LNCAP (cell line): ENCODE measurements around the gene GNAI3.

ENCODE experiments used
- CTCF ChIP-seq: fragments of 450-650 bp; IDR thresholded peaks from 2 replicates; pipeline ENCODE4 v1.5.1; 2017; ENCODE audit warnings: mild to moderate bottlenecking

GNAI3 gene

GRCh38 chr1:109517337-109517736 lies 31.1 kb upstream of the GNAI3 start:
- no peak for TF ChIP-seq CTCF

- no peak for TF ChIP-seq CTCF
Observed at GRCh38 chr1:109521002-109521951, 27.1 kb upstream of the GNAI3 start.

GRCh38 chr1:109522026-109522425 lies 26.4 kb upstream of the GNAI3 start:
- TF ChIP-seq CTCF, result no peak

GRCh38 chr1:109523706-109524105 lies 24.7 kb upstream of the GNAI3 start:
- no peak for TF ChIP-seq CTCF

GRCh38 chr1:109527098-109527811 lies 21.2 kb upstream of the GNAI3 start:
- TF ChIP-seq CTCF, result no peak

- TF ChIP-seq CTCF, result no peak
Observed at GRCh38 chr1:109527846-109528695, 20.3 kb upstream of the GNAI3 start.

- TF ChIP-seq CTCF, result no peak
Observed at GRCh38 chr1:109528712-109529111, 19.7 kb upstream of the GNAI3 start.
